Astrocyte (in vitro differentiated cells and primary cell): ENCODE results near the gene CTXN3. TPM values are rescaled to one million over a fixed set of nuclear protein-coding genes. Genes with fewer than 3 reads are reported as not detected.

Experiments
- DNase-seq: peaks from one replicate; pipeline ENCODE4 v3.0.0-alpha.2; 2010; ENCODE audit warnings: low read depth
- FAIRE-seq: peaks from 2 replicates; lab custom pipeline; 2011; peaks lifted over from hg19 to GRCh38; lab: Jason Lieb, UNC
- H2AFZ ChIP-seq: 2 replicates; pipeline ENCODE4 v1.6.0; 2012; ENCODE audit warnings: low read depth, low read length, inconsistent platforms
- H3K27ac ChIP-seq: 2 replicates; pipeline ENCODE4 v1.5.1; 2011; ENCODE audit warnings: low read depth, low read length, inconsistent platforms
- H3K27me3 ChIP-seq: 2 replicates; pipeline ENCODE4 v1.6.0; 2011; ENCODE audit warnings: low read length, inconsistent platforms; ENCODE audit not compliant: insufficient read depth
- H3K36me3 ChIP-seq: 2 replicates; pipeline ENCODE4 v1.5.1; 2011; ENCODE audit warnings: low read length, inconsistent platforms; ENCODE audit not compliant: insufficient read depth
- H3K4me1 ChIP-seq: 2 replicates; pipeline ENCODE4 v1.5.1; 2011; ENCODE audit warnings: low read length, inconsistent platforms; ENCODE audit not compliant: insufficient read depth
- H3K4me2 ChIP-seq: 2 replicates; pipeline ENCODE4 v1.6.0; 2012; ENCODE audit warnings: low read length, inconsistent platforms
- H3K4me3 ChIP-seq: 2 replicates; pipeline ENCODE4 v1.5.1; 2011; ENCODE audit warnings: low read depth, mild to moderate bottlenecking, low read length, inconsistent platforms; ENCODE audit not compliant: insufficient read depth
- H3K79me2 ChIP-seq: 2 replicates; pipeline ENCODE4 v1.6.0; 2012; ENCODE audit warnings: mild to moderate bottlenecking, low read length, inconsistent platforms; ENCODE audit not compliant: insufficient read depth
- H3K9ac ChIP-seq: 2 replicates; pipeline ENCODE4 v1.6.0; 2012; ENCODE audit warnings: mild to moderate bottlenecking, low read length, inconsistent platforms
- H3K9me3 ChIP-seq: 2 replicates; pipeline ENCODE4 v1.5.1; 2012; ENCODE audit warnings: low read depth, mild to moderate bottlenecking, low read length, inconsistent platforms; ENCODE audit not compliant: insufficient read depth
- H4K20me1 ChIP-seq: 2 replicates; pipeline ENCODE4 v1.6.0; 2012; ENCODE audit warnings: low read length, inconsistent platforms; ENCODE audit not compliant: insufficient read depth
- H3K27ac Mint-ChIP-seq: one replicate; pipeline ENCODE4 v1.8.0; 2021; ENCODE audit warnings: mild to moderate bottlenecking, mixed read lengths; ENCODE audit not compliant: unreplicated experiment
- H3K27me3 Mint-ChIP-seq: one replicate; pipeline ENCODE4 v1.8.0; 2021; ENCODE audit warnings: low read depth, mixed read lengths; ENCODE audit not compliant: unreplicated experiment
- H3K36me3 Mint-ChIP-seq: one replicate; pipeline ENCODE4 v1.8.0; 2021; ENCODE audit warnings: low read depth, mixed read lengths; ENCODE audit not compliant: unreplicated experiment
- H3K4me1 Mint-ChIP-seq: one replicate; pipeline ENCODE4 v1.8.0; 2021; ENCODE audit warnings: low read depth, mixed read lengths; ENCODE audit not compliant: unreplicated experiment
- H3K4me3 Mint-ChIP-seq: one replicate; pipeline ENCODE4 v1.8.0; 2021; ENCODE audit warnings: mild to moderate bottlenecking, moderate library complexity, mixed read lengths; ENCODE audit not compliant: unreplicated experiment
- H3K9me3 Mint-ChIP-seq: one replicate; pipeline ENCODE4 v1.8.0; 2021; ENCODE audit warnings: mild to moderate bottlenecking, mixed read lengths; ENCODE audit not compliant: unreplicated experiment
- CTCF ChIP-seq: IDR thresholded peaks from 2 replicates; pipeline ENCODE4 v1.5.1; 2011; ENCODE audit warnings: low read depth, mild to moderate bottlenecking, inconsistent platforms, low read length, moderate library complexity; ENCODE audit not compliant: insufficient read depth
- EZH2 ChIP-seq: IDR thresholded peaks from 2 replicates; pipeline ENCODE4 v1.6.1; 2012; ENCODE audit warnings: mild to moderate bottlenecking, low read length, inconsistent platforms; ENCODE audit not compliant: insufficient read depth
- total RNA-seq: library from RNA; stranded (reverse); gene quantifications from 2 replicates; pipeline ENCODE4 v1.2.1, GENCODE V29; 2021

CTXN3 gene
- total RNA-seq, 1 donor from 2014 or later = not detected

GRCh38 chr5:127601111-127601510, 47.8 kb upstream of the CTXN3 start:
- FAIRE-seq = no peak
- no peak overlapping the region for H3K27ac ChIP-seq
- peaks cover 2% of the 10 kb centered on the region for H3K27me3 Mint-ChIP-seq

DNA sequence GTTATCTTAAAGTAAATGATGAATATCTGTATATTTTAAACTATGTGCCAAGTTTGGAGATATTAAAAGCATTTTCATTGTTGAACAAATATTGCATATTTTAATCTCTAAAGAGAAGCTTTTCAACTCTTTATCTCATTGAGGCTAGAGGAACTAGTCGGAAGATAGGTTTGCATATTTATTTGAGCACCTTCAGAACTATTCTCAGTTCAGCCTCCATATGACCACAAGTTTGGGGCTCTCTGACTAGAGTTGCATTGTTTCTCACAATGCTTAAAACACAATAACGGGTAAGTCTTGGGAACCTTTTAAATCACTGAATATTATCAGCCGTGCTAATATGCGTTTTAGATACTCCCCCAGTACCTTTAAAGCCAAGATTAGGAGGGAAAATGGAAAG, 47.3 kb upstream of the CTXN3 start:
- Histone ChIP-seq H3K79me2 (no peaks in the 10 kb centered on the region), H3K9ac (no peak overlapping the region), H3K4me1 (no peaks in the 10 kb centered on the region), H3K27me3 (no peaks in the 10 kb centered on the region), H3K9me3 (no peaks in the 10 kb centered on the region), H3K27ac (no peak overlapping the region), H2AFZ (no peak overlapping the region), H3K4me2 (no peak overlapping the region), H4K20me1 (no peaks in the 10 kb centered on the region), H3K4me3 (no peak overlapping the region), H3K36me3 (no peaks in the 10 kb centered on the region)
- Mint-ChIP-seq H3K36me3 (no peaks in the 10 kb centered on the region), H3K9me3 (no peaks in the 10 kb centered on the region), H3K4me1 (no peaks in the 10 kb centered on the region), H3K4me3 (no peak overlapping the region), H3K27ac (no peak overlapping the region), H3K27me3 (peaks cover 2% of the 10 kb centered on the region)
- DNase-seq (no peak), FAIRE-seq (no peak)
- TF ChIP-seq EZH2 (no peak), CTCF (no peak)

More at GRCh38 chr5:127601111-127601510, 47.8 kb upstream of the CTXN3 start:
- Histone ChIP-seq H3K9me3 (no peaks in the 10 kb centered on the region), H3K9ac (no peak overlapping the region), H3K4me2 (no peak overlapping the region), H3K36me3 (no peaks in the 10 kb centered on the region), H3K4me1 (no peaks in the 10 kb centered on the region), H2AFZ (no peak overlapping the region), H3K79me2 (no peaks in the 10 kb centered on the region), H4K20me1 (no peaks in the 10 kb centered on the region), H3K27me3 (no peaks in the 10 kb centered on the region), H3K4me3 (no peak overlapping the region)
- H3K9me3 Mint-ChIP-seq = no peaks in the 10 kb centered on the region
- no peaks in the 10 kb centered on the region for H3K36me3 Mint-ChIP-seq
- DNase-seq = no peak
- no peak overlapping the region for H3K27ac Mint-ChIP-seq
- no peaks in the 10 kb centered on the region for H3K4me1 Mint-ChIP-seq
- no peak for TF ChIP-seq CTCF
- TF ChIP-seq EZH2 = no peak
- H3K4me3 Mint-ChIP-seq = no peak overlapping the region

- Histone ChIP-seq H3K36me3 (no peaks in the 10 kb centered on the region), H2AFZ (no peak overlapping the region), H3K27ac (no peak overlapping the region), H3K4me2 (no peak overlapping the region), H3K9ac (no peak overlapping the region), H3K4me3 (no peak overlapping the region), H3K27me3 (no peaks in the 10 kb centered on the region), H3K79me2 (no peaks in the 10 kb centered on the region), H4K20me1 (no peaks in the 10 kb centered on the region), H3K4me1 (no peaks in the 10 kb centered on the region), H3K9me3 (no peaks in the 10 kb centered on the region)
- TF ChIP-seq CTCF (no peak), EZH2 (no peak)
- Mint-ChIP-seq H3K4me3 (no peak overlapping the region), H3K9me3 (no peaks in the 10 kb centered on the region), H3K36me3 (no peaks in the 10 kb centered on the region), H3K27ac (no peak overlapping the region), H3K4me1 (no peaks in the 10 kb centered on the region), H3K27me3 (no peaks in the 10 kb centered on the region)
- DNase-seq (no peak), FAIRE-seq (no peak)
These were observed 46.4 kb upstream of the CTXN3 start for GRCh38 chr5:127602481-127602880.
